Lower lobe of right lung (tissue), 2 donors: ENCODE results near the gene PTPRCAP. TPM values are rescaled to one million over a fixed set of nuclear protein-coding genes. Genes with fewer than 3 reads are reported as not detected.
"Not testable (repeated sequence)": the region's sequence is repeated elsewhere in the genome, so short reads cannot be mapped to it uniquely, and the experiment has no call there.

ENCODE experiments used
- ATAC-seq, 2 donors: fragments of 200-7000 bp; cut with Tn5 transposase; one replicate each; pipeline ENCODE4 v1.9.1; 2020 to 2022; ENCODE audit warnings: mild to moderate bottlenecking in 2 of 2, moderate library complexity in 2 of 2
- DNase-seq: peaks from one replicate; pipeline ENCODE4 v3.0.0-alpha.2; 2020
- H3K27ac ChIP-seq: fragments of 200-600 bp; one replicate; pipeline ENCODE4 v1.8.0; 2022
- H3K27me3 ChIP-seq: fragments of 200-600 bp; one replicate; pipeline ENCODE4 v1.8.0; 2022; ENCODE audit warnings: low read depth
- H3K36me3 ChIP-seq: fragments of 200-600 bp; one replicate; pipeline ENCODE4 v1.8.0; 2022; ENCODE audit warnings: mild to moderate bottlenecking
- H3K4me1 ChIP-seq: fragments of 200-600 bp; one replicate; pipeline ENCODE4 v1.8.0; 2022
- H3K4me3 ChIP-seq: fragments of 200-600 bp; one replicate; pipeline ENCODE4 v1.8.0; 2022; ENCODE audit warnings: mild to moderate bottlenecking
- H3K9me3 ChIP-seq: fragments of 200-600 bp; one replicate; pipeline ENCODE4 v1.8.0; 2022
- intact Hi-C: fragments of 100-400 bp; cut with DNase I; formaldehyde crosslinking; loops from one replicate; pipeline ENCODE4 v1.11.0; 2022
- long read RNA-seq: library from polyadenylated mRNA; unstranded; transcript quantifications from one replicate; pipeline ENCODE4 v2.0.0, GENCODE V29; 2021
- total RNA-seq: library from RNA; stranded (reverse); fragmentation: NEBNext Ultra II Directional; extraction: Animal tissue kit (Norgen Biotek cat#: 25700); gene quantifications from one replicate; pipeline ENCODE4 v1.2.1, GENCODE V29; 2021
- TF ChIP-seq, protein P1 (sequence below): fragments of 200-600 bp; IDR thresholded peaks from one replicate; pipeline ENCODE4 v1.8.0; 2022; ENCODE audit warnings: antibody characterized with exemption, mild to moderate bottlenecking
- donor health status: DM: no; HTN: yes; CAD: no; lungs with severe emphysema.

The PTPRCAP gene, protein sequence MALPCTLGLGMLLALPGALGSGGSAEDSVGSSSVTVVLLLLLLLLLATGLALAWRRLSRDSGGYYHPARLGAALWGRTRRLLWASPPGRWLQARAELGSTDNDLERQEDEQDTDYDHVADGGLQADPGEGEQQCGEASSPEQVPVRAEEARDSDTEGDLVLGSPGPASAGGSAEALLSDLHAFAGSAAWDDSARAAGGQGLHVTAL
- total RNA-seq, result 15.7 TPM
- long read RNA-seq, transcript PTPRCAP-201 (2 exons, 1,292 nt), result major isoform, 9 of 11 reads
- long read RNA-seq, partial matches to known transcripts, result 2 of 11 reads
- long read RNA-seq, other reads (novel, unspliced or antisense), result 0 of 11 reads

DNA sequence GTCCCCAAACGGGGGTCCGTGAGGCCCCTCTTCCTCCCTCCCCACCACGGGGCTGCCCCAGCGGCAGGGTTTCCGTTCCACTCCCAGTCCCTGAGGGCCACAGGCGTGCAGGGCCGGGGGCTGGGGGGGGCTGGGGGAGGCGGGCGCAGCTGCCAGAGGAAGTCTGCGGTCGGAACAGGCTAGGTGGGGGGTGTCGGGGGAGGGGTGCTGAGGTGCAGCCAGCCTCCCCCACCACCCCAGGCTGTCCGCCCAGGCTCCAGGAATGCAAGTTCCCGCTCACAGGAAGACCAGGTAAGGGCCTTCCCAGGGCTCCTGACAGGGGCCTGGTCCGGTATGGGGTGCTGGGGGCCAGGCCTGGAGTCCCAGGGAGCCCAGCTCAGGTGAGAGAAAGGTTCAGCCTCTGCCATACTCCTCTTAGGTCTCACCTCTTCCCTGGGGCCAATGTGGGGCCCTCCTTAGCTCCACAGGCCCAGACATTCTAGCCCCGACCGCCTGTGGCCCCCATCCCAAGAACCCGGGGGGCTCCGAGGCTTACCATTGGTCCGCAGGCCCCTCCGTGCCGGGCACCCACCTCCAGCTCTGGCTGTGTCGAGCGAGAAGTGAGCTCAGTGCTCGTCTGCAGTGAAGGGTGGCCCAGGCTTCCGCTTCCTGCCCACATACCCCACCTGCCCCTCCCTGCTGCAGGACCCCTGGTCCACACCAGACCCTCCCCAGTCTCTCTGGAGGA, at the start of gene PTPRCAP:
Gene PTPRCAP, minus strand, starts transcription at position 601 of the 727 bp plus-strand sequence. Its CDS starts 63 bp downstream, at position 538.
- TF ChIP-seq, protein P1, sequence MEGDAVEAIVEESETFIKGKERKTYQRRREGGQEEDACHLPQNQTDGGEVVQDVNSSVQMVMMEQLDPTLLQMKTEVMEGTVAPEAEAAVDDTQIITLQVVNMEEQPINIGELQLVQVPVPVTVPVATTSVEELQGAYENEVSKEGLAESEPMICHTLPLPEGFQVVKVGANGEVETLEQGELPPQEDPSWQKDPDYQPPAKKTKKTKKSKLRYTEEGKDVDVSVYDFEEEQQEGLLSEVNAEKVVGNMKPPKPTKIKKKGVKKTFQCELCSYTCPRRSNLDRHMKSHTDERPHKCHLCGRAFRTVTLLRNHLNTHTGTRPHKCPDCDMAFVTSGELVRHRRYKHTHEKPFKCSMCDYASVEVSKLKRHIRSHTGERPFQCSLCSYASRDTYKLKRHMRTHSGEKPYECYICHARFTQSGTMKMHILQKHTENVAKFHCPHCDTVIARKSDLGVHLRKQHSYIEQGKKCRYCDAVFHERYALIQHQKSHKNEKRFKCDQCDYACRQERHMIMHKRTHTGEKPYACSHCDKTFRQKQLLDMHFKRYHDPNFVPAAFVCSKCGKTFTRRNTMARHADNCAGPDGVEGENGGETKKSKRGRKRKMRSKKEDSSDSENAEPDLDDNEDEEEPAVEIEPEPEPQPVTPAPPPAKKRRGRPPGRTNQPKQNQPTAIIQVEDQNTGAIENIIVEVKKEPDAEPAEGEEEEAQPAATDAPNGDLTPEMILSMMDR, result no peak
- Histone ChIP-seq H3K9me3 (no peaks in the 10 kb centered on the region), H3K4me3 (peak within 1 kb of the TSS; percentile 50), H3K27ac (peak within 1 kb of the TSS; percentile 58), H3K27me3 (no peaks in the 10 kb centered on the region), H3K36me3 (peaks cover 89% of the 10 kb centered on the region), H3K4me1 (peaks cover 30% of the 10 kb centered on the region)
- no peak for DNase-seq
- intact Hi-C loops, result no loop called here
- ATAC-seq, result peak; percentile 23 to 53

DNA sequence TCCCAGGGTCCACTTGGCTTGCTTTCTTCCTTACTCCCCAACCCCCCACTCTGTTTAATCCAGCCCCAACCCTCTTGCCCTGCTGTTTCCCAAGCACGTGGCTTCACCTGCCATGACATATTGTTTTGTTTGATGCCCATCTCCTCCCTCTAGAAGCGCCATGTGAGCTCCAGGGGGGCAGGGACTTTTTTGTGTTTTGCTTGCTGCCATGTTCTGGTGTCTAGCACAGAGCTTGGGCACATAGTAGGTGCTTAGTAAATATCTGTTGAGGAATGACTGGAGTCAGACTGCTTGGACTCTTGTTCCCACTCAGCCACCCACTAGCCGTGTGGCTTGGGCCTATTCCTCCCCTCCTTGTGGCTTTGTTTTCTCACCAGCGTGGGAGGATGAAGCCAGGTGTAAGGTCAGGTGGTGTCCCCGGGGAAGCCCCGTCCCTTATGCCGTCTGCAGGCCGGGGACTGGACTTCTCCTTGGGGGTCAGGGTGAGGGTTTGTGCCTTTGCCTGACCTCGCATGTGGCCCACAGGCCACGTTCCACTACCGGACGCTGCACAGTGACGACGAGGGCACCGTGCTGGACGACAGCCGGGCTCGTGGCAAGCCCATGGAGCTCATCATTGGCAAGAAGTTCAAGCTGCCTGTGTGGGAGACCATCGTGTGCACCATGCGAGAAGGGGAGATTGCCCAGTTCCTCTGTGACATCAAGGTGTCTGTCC, 49.2 kb upstream of the PTPRCAP start:
- ATAC-seq, result no peak
- TF ChIP-seq, protein P1, result no peak
- no peak overlapping the region for H3K27ac ChIP-seq
- no peak overlapping the region for H3K4me3 ChIP-seq
- H3K4me1 ChIP-seq, result peaks cover 42% of the 10 kb centered on the region
- H3K9me3 ChIP-seq, result no peaks in the 10 kb centered on the region
- peak; percentile 35 for DNase-seq
- H3K27me3 ChIP-seq, result no peaks in the 10 kb centered on the region
- peaks cover 46% of the 10 kb centered on the region for H3K36me3 ChIP-seq
- intact Hi-C loops, result no loop called here

DNA sequence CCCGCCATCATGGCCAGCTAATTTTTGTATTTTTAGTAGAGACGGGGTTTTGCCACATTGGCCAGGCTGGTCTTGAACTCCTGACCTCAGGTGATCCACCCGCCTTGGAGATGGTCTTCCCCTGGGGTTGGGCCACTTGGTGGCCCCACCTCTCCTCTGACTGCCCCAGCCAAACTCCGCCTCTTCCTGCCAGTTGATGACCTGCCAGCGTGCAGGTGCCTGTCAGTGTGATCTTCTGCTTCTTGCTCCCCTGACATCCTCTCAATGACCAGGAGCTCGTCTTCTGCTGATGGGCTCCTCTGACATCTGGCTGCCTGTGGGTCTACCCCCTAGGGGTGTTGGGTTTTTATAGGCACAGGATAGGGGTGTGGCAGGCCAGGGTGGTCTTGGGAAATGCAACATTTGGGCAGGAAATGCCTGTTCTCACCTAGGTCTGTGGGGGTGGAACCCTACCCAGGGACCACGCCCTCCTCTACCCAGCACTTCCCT, 48.4 kb upstream of the PTPRCAP start:
- DNase-seq, result peak; percentile 28
- H3K27me3 ChIP-seq, ATAC-seq, H3K27ac ChIP-seq, intact Hi-C loops, H3K4me3 ChIP-seq, H3K9me3 ChIP-seq: not testable (repeated sequence)
- Histone ChIP-seq H3K4me1 (peaks cover 44% of the 10 kb centered on the region), H3K36me3 (peaks cover 39% of the 10 kb centered on the region)

DNA sequence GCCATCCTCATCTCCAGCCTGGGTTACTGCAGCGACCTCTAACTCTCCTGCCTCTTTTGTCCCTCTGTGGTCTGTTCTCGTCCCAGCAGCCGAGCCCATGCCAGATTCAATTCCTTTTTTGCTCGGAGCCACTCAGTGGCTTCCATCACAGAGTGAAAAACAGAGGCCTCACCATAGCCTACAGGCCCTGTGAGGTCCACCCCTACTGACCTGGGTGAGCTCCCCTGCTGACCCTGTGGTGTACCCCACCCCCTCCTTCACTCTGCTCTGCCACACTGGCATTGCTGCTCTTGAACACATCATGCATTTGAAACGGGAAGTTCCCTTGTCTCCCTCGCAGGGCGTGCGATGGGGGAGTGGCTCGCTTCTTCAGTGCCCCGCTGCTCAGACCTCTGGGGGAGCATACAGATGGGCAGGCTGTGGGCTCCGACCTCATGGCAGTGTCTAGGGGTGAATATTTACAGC, 47.4 kb upstream of the PTPRCAP start:
- H3K27ac ChIP-seq, result peak overlapping the region; percentile 31
- peak; percentile 56 for DNase-seq

DNA sequence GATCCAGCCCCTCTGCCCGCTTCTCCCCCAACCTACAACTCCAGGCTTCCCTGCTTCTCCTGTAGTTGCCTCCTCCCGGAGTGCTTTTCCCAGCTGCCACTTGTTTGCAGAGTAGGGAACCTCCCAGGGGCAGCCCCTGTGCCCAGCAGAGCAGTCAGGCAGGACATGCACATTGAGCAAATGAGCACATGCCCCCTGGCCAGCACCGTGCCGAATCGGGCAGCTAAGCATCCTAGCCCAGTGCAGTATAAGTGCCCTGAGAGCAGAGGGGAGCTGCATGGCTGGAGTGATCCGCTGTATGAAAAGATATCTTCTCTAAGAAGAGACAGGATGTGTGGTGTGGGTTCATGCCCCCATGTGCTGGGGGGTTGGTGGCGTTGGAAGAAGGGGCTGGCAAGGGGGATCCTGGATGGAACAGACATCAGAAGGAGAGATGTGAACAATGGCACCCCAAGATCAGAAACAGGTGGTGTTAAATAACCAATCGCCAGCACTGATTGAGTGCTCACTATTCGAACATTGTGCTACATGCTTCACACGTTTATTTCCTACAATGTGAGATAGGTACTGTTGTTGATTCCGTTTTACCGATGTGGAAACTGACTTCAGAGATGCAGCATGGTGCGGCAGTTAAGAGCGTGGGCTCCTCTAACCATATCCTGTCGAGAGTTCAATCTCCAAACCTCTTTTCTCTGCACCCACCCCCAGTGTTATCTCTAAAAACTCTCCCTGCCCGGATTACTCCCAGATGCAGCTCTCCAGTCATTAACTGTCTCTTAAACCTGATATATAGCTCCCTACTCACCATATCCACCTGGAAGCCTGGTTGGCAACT, 46.6 kb upstream of the PTPRCAP start:
- Histone ChIP-seq H3K4me1 (peaks cover 44% of the 10 kb centered on the region), H3K27ac (peak overlapping the region; percentile 87), H3K9me3 (no peaks in the 10 kb centered on the region), H3K27me3 (no peaks in the 10 kb centered on the region), H3K36me3 (peaks cover 20% of the 10 kb centered on the region), H3K4me3 (peak overlapping the region; percentile 65)
- DNase-seq (no peak), ATAC-seq (no peak)
- TF ChIP-seq, protein P1, result no peak
- intact Hi-C loops, result no loop called here

More for the DNA sequence above, 47.4 kb upstream of the PTPRCAP start:
- TF ChIP-seq, protein P1, result no peak
- peaks cover 44% of the 10 kb centered on the region for H3K4me1 ChIP-seq
- H3K36me3 ChIP-seq, result peaks cover 28% of the 10 kb centered on the region
- intact Hi-C loops, result no loop called here
- H3K9me3 ChIP-seq, result no peaks in the 10 kb centered on the region
- peak overlapping the region; percentile 21 for H3K4me3 ChIP-seq
- no peaks in the 10 kb centered on the region for H3K27me3 ChIP-seq
- no peak for ATAC-seq
